H1 (cell line): ENCODE results near the gene SMDT1.

Experiments used
- BRCA1 ChIP-seq: IDR thresholded peaks from 2 replicates; pipeline ENCODE4 v1.6.1; 2012; ENCODE audit warnings: low read depth, low read length, improper control_type of control experiment
- CEBPB ChIP-seq: IDR thresholded peaks from 2 replicates; pipeline ENCODE4 v1.6.1; 2012; ENCODE audit warnings: low read depth, low read length
- CTCF ChIP-seq, 3 experiments: IDR thresholded peaks; 1 replicate in 2 of 3; 2 replicates in 1 of 3; pipeline versions ENCODE4 v1.5.1 to v1.6.1; 2011; ENCODE audit warnings: low read length in 3 of 3, mild to moderate bottlenecking in 3 of 3, inconsistent platforms in 2 of 3, low read depth in 1 of 3, moderate library complexity in 1 of 3; ENCODE audit not compliant: insufficient read depth in 1 of 3; ENCODE audit errors: control extremely low read depth in 1 of 3
- EP300 ChIP-seq, 2 experiments: IDR thresholded peaks; 1 replicate in 1 of 2; 2 replicates in 1 of 2; pipeline ENCODE4 v1.6.1; 2011 to 2012; ENCODE audit warnings: low read depth in 2 of 2, low read length in 2 of 2, mild to moderate bottlenecking in 2 of 2, borderline replicate concordance in 1 of 2, inconsistent platforms in 1 of 2, moderate library complexity in 1 of 2
- GABPA ChIP-seq: IDR thresholded peaks from 2 replicates; pipeline ENCODE4 v1.6.1; 2011; ENCODE audit warnings: mild to moderate bottlenecking, low read length, moderate library complexity, borderline replicate concordance; ENCODE audit not compliant: insufficient read depth
- MAFK ChIP-seq: IDR thresholded peaks from 2 replicates; pipeline ENCODE4 v1.6.1; 2012; ENCODE audit warnings: low read depth, mild to moderate bottlenecking, improper control_type of control experiment, low read length
- MAX ChIP-seq: IDR thresholded peaks from 2 replicates; pipeline ENCODE4 v1.6.1; 2012; ENCODE audit warnings: inconsistent platforms
- SIN3A ChIP-seq, 2 experiments: IDR thresholded peaks in 1 of 2; conservative IDR thresholded peaks in 1 of 2; 2 replicates each; pipeline ENCODE4 v1.6.1; 2011 to 2012; ENCODE audit warnings: low read length in 2 of 2, improper control_type of control experiment in 1 of 2, low read depth in 1 of 2, mild to moderate bottlenecking in 1 of 2
- TAF1 ChIP-seq: IDR thresholded peaks from 2 replicates; pipeline ENCODE4 v1.6.1; 2011; ENCODE audit warnings: mild to moderate bottlenecking, low read depth, low read length
- TEAD4 ChIP-seq: IDR thresholded peaks from 2 replicates; pipeline ENCODE4 v1.6.1; 2012; ENCODE audit warnings: low read depth, low read length, inconsistent platforms, mixed read lengths
- YY1 ChIP-seq: IDR thresholded peaks from 2 replicates; pipeline ENCODE4 v1.6.1; 2011; ENCODE audit warnings: low read depth, mild to moderate bottlenecking, low read length

GRCh38 chr22:42076764-42077485 is 2.6 kb upstream of the SMDT1 start:
- TF ChIP-seq TAF1 (no peak), TEAD4 (no peak), GABPA (no peak), MAFK (no peak), EP300 (IDR thresholded peaks at IDR 0.05; ENCODE audit: borderline replicate concordance in 1 of 2, low read depth in 2 of 2, low read length in 2 of 2) (no peak), MAX (no peak), CTCF (IDR thresholded peaks at IDR 0.05; ENCODE audit: control extremely low read depth in 1 of 3, insufficient read depth in 1 of 3, low read depth in 1 of 3, low read length in 3 of 3) (no peak), BRCA1 (no peak), CEBPB (no peak), SIN3A (conservative IDR thresholded peaks at IDR 0.05 in 1 of 2, IDR thresholded peaks at IDR 0.05 in 1 of 2; ENCODE audit: low read depth in 1 of 2, low read length in 2 of 2) (no peak), YY1 (no peak)
